ENCODE data around the gene PRMT5.

PRMT5 gene

GRCh38 chr14:22906073-22906472 lies 23.1 kb downstream of the PRMT5 start:
- no peak for TF ChIP-seq CTCF (conservative IDR thresholded peaks at IDR 0.05; ENCODE audit: low read depth, low read length)
- DNase-seq (ENCODE audit: low read depth): no peak
- no peak overlapping the region for H3K4me3 ChIP-seq (ENCODE audit: low read length)

GRCh38 chr14:22905627-22906026 lies 23.5 kb downstream of the PRMT5 start:
- TF ChIP-seq CTCF (conservative IDR thresholded peaks at IDR 0.05; ENCODE audit: low read depth, low read length): no peak
- no peak for DNase-seq (ENCODE audit: low read depth)
- no peak overlapping the region for H3K4me3 ChIP-seq (ENCODE audit: low read length)

- no peak for TF ChIP-seq CTCF (conservative IDR thresholded peaks at IDR 0.05; ENCODE audit: low read depth, low read length)
- H3K4me3 ChIP-seq (ENCODE audit: low read length): no peak overlapping the region
- no peak for DNase-seq (ENCODE audit: low read depth)
Measured at GRCh38 chr14:22903742-22904087, 25.5 kb downstream of the PRMT5 start.

- DNase-seq (ENCODE audit: low read depth): no peak
- TF ChIP-seq CTCF (conservative IDR thresholded peaks at IDR 0.05; ENCODE audit: low read depth, low read length): no peak
- H3K4me3 ChIP-seq (ENCODE audit: low read length): no peak overlapping the region
Measured at GRCh38 chr14:22901799-22902198, 27.4 kb downstream of the PRMT5 start.

- TF ChIP-seq CTCF (conservative IDR thresholded peaks at IDR 0.05; ENCODE audit: low read depth, low read length): peak; percentile 71
- no peak overlapping the region for H3K4me3 ChIP-seq (ENCODE audit: low read length)
- DNase-seq (ENCODE audit: low read depth): peak; percentile 22
Measured at GRCh38 chr14:22900081-22900799, 28.9 kb downstream of the PRMT5 start.

GRCh38 chr14:22898302-22899090 lies 30.7 kb downstream of the PRMT5 start:
- no peak for TF ChIP-seq CTCF (conservative IDR thresholded peaks at IDR 0.05; ENCODE audit: low read depth, low read length)
- DNase-seq (ENCODE audit: low read depth): no peak
- no peak overlapping the region for H3K4me3 ChIP-seq (ENCODE audit: low read length)

GRCh38 chr14:22897357-22897756 lies 31.8 kb downstream of the PRMT5 start:
- no peak for TF ChIP-seq CTCF (conservative IDR thresholded peaks at IDR 0.05; ENCODE audit: low read depth, low read length)
- H3K4me3 ChIP-seq (ENCODE audit: low read length): no peak overlapping the region
- DNase-seq (ENCODE audit: low read depth): no peak

Measured in retinal pigment epithelial cell (primary cell).